Pulmonary artery endothelial cell (primary cell): ENCODE results near the gene TOMM20. TPM values are rescaled to one million over a fixed set of nuclear protein-coding genes. Genes with fewer than 3 reads are reported as not detected.

Experiments used
- DNase-seq: peaks from one replicate; pipeline ENCODE4 v3.0.0-alpha.2; 2011; ENCODE audit warnings: low read depth, low spot score
- total RNA-seq: library from RNA; depleted of rRNA; stranded (reverse); fragments of >200 nt; gene quantifications from 2 replicates; pipeline ENCODE4 v1.2.3, GENCODE V29; 2014

TOMM20 gene
- total RNA-seq, 1 donor from 2014 or later: 123 TPM

- DNase-seq: no peak
These were observed 5.5 kb upstream of the TOMM20 start for GRCh38 chr1:235134171-235134570.

GRCh38 chr1:235133086-235133485 is 4.4 kb upstream of the TOMM20 start:
- no peak for DNase-seq

- DNase-seq: no peak
These were observed 3.3 kb upstream of the TOMM20 start for GRCh38 chr1:235131961-235132360.

- no peak for DNase-seq
These were observed 2.2 kb upstream of the TOMM20 start for GRCh38 chr1:235130766-235131270.

- no peak for DNase-seq
These were observed 1.3 kb upstream of the TOMM20 start for GRCh38 chr1:235129774-235130570.

GRCh38 chr1:235127732-235128455 is 743 bp downstream of the TOMM20 start:
- no peak for DNase-seq

GRCh38 chr1:235127203-235127602 is 1.4 kb downstream of the TOMM20 start:
- no peak for DNase-seq

GRCh38 chr1:235124665-235125064 is 4.0 kb downstream of the TOMM20 start:
- no peak for DNase-seq

GRCh38 chr1:235124111-235124510 is 4.5 kb downstream of the TOMM20 start:
- DNase-seq: no peak

GRCh38 chr1:235122348-235122747 is 6.3 kb downstream of the TOMM20 start:
- no peak for DNase-seq

- no peak for DNase-seq
These were observed 15.3 kb downstream of the TOMM20 start for GRCh38 chr1:235113183-235113917.

- no peak for DNase-seq
These were observed 16.1 kb downstream of the TOMM20 start for GRCh38 chr1:235112297-235113182.

- DNase-seq: no peak
These were observed 17.5 kb downstream of the TOMM20 start for GRCh38 chr1:235111107-235111506.

GRCh38 chr1:235108876-235109275 is 19.8 kb downstream of the TOMM20 start:
- DNase-seq: no peak

- DNase-seq: no peak
These were observed 20.4 kb downstream of the TOMM20 start for GRCh38 chr1:235108185-235108593.

GRCh38 chr1:235107368-235108184 is 21.1 kb downstream of the TOMM20 start:
- DNase-seq: no peak

- DNase-seq: no peak
These were observed 22.2 kb downstream of the TOMM20 start for GRCh38 chr1:235106457-235106856.

- no peak for DNase-seq
These were observed 23.3 kb downstream of the TOMM20 start for GRCh38 chr1:235105051-235106043.

GRCh38 chr1:235102993-235103411 is 25.6 kb downstream of the TOMM20 start:
- DNase-seq: no peak
